Measurements from ENCODE around the gene WDR55.

- TF ChIP-seq CTCF (IDR thresholded peaks at IDR 0.05): no peak
- TF ChIP-seq EP300 (IDR thresholded peaks at IDR 0.05): no peak
These were observed 32.3 kb downstream of the WDR55 start for GRCh38 chr5:140696891-140697492.

Data from sigmoid colon (tissue), 4 donors.